OCI-LY3 (cell line): ENCODE data around the gene ARHGEF17.
A peak's percentile ranks its signal among the peaks of the same experiment; 100 is the strongest.

Experiments used
- H2AFZ ChIP-seq: fragments of 200-600, 300-600 bp; shearing (Covaris generic); 2 replicates; pipeline ENCODE4 v1.6.0; 2014; ENCODE audit warnings: antibody characterized with exemption, low read depth, low read length
- H3K27ac ChIP-seq: fragments of 200-600, 300-600 bp; sonication (generic); 2 replicates; pipeline ENCODE4 v1.5.1; 2014; ENCODE audit warnings: mild to moderate bottlenecking, low read length, moderate library complexity, mixed read lengths
- H3K27me3 ChIP-seq: fragments of 200-600, 300-600 bp; sonication (generic); 2 replicates; pipeline ENCODE4 v1.6.1; 2014; ENCODE audit warnings: low read depth, low read length, mixed read lengths
- H3K36me3 ChIP-seq: fragments of 200-600, 300-600 bp; sonication (generic); replicated peaks from 2 replicates; pipeline ENCODE3; 2014; ENCODE audit warnings: low read depth, low read length, mixed read lengths
- H3K4me1 ChIP-seq: fragments of 300-600, 200-600 bp; sonication (generic); 2 replicates; pipeline ENCODE4 v1.6.1; 2014; ENCODE audit warnings: low read length, mixed read lengths
- H3K4me2 ChIP-seq: fragments of 200-600, 300-600 bp; sonication (generic); 2 replicates; pipeline ENCODE4 v1.6.1; 2014; ENCODE audit warnings: low read length, mixed read lengths
- H3K4me3 ChIP-seq: fragments of 300-600, 200-600 bp; sonication (generic); 2 replicates; pipeline ENCODE4 v1.5.1; 2014; ENCODE audit warnings: antibody characterized with exemption, mild to moderate bottlenecking, low read length, moderate library complexity
- H3K79me2 ChIP-seq: fragments of 300-600, 200-600 bp; shearing (Covaris generic); 2 replicates; pipeline ENCODE4 v1.6.1; 2014; ENCODE audit warnings: mild to moderate bottlenecking, low read length, mixed read lengths
- H3K9ac ChIP-seq: fragments of 300-600, 200-600 bp; shearing (Covaris generic); 2 replicates; pipeline ENCODE4 v1.6.0; 2014; ENCODE audit warnings: mild to moderate bottlenecking, low read length, moderate library complexity
- H3K9me3 ChIP-seq: fragments of 200-600, 300-600 bp; shearing (Covaris generic); 2 replicates; pipeline ENCODE4 v1.6.1; 2014; ENCODE audit warnings: low read length, mixed read lengths; ENCODE audit not compliant: insufficient read depth
- H4K20me1 ChIP-seq: fragments of 200-600, 300-600 bp; sonication (generic); 2 replicates; pipeline ENCODE4 v1.6.1; 2016; ENCODE audit warnings: low read length, mixed read lengths; ENCODE audit not compliant: insufficient read depth
- EZH2phosphoT487 ChIP-seq: fragments of 200-600 bp; shearing (Covaris generic); IDR thresholded peaks from 2 replicates; pipeline ENCODE4 v1.6.1; 2018; ENCODE audit warnings: antibody characterized with exemption, mixed run types, low read depth
- TF ChIP-seq, protein P1 (sequence below): fragments of 200-600, 300-600 bp; sonication (generic); IDR thresholded peaks from 2 replicates; pipeline ENCODE4 v1.5.1; 2014; ENCODE audit warnings: antibody characterized with exemption, low read length, low read depth

Gene ARHGEF17

DNA sequence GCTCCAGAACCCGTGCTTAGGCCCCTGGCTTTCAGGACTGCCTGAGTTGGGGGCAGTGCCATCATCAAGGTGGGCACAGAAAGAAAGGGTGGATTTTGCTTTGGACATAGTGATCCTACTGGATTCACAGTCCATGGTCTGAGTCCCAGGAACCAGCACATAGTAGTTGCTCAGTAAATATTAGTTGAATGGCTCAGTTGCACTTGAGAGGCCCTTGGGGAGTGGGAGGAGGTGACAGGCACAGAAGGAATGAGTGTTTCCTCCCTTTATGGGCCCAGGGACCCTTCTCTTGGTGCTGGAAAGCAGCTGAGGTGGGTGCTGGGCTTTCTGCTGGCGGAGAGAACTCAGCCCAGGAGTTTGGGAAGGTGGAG lies 16.6 kb downstream of the ARHGEF17 start:
- H3K4me1 ChIP-seq: peaks cover 61% of the 10 kb centered on the region
- H3K9ac ChIP-seq: peak overlapping the region; percentile 70
- peak overlapping the region; percentile 88 for H2AFZ ChIP-seq
- no peaks in the 10 kb centered on the region for H3K27me3 ChIP-seq
- no peaks in the 10 kb centered on the region for H3K79me2 ChIP-seq
- peak overlapping the region; percentile 71 for H3K4me2 ChIP-seq
- no peaks in the 10 kb centered on the region for H4K20me1 ChIP-seq
- H3K9me3 ChIP-seq: no peaks in the 10 kb centered on the region
- H3K4me3 ChIP-seq: peak overlapping the region; percentile 20; the same call in 1 of the 2 replicates
- no peaks in the 10 kb centered on the region for H3K36me3 ChIP-seq
- TF ChIP-seq EZH2phosphoT487: no peak
- TF ChIP-seq, protein P1, sequence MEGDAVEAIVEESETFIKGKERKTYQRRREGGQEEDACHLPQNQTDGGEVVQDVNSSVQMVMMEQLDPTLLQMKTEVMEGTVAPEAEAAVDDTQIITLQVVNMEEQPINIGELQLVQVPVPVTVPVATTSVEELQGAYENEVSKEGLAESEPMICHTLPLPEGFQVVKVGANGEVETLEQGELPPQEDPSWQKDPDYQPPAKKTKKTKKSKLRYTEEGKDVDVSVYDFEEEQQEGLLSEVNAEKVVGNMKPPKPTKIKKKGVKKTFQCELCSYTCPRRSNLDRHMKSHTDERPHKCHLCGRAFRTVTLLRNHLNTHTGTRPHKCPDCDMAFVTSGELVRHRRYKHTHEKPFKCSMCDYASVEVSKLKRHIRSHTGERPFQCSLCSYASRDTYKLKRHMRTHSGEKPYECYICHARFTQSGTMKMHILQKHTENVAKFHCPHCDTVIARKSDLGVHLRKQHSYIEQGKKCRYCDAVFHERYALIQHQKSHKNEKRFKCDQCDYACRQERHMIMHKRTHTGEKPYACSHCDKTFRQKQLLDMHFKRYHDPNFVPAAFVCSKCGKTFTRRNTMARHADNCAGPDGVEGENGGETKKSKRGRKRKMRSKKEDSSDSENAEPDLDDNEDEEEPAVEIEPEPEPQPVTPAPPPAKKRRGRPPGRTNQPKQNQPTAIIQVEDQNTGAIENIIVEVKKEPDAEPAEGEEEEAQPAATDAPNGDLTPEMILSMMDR: no peak
- peak overlapping the region; percentile 84 for H3K27ac ChIP-seq

DNA sequence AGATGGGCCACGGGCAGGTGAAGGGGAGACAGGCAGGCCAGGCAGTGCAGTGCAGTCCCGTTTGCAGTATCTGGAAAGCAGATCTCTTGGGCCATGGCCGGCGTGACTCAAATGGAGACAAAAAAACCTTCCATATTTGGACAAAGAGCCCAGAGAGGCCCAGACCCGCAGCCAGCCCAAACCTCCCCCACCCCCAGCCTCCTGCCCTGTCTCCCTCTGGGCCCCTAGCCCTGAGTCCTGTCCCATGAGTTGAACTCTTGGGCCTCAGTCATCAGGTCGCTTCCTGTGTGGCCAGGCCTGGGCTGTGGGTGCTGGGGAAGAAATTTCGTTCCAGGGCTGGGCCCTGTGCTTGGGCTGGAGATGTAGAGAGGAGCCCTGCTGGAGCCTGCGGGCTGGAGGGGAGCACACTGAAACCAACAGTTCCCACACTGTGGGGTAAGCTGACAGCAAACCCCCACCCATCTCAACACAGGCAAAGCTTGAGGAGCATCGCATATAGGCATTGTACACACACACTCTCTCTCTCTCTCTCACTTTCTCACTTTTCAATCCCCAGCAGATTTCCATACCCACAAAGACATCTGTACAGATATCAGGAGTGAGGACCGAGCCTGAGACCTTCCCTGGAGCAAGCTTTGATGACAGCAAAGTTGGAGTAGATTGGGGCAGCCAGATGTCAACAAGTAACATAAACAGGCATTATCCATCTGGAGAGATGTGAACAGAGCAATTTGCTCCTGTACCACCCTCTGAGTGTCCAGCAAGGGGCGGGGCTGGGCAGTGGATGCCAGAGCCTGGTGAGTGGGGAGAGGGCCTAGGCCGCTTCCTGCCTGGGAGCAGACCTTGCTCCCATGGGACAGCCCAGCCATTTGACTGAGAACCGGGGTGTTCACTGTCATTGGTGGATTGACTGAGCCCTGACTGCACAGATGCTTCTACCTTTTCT lies 17.2 kb downstream of the ARHGEF17 start:
- TF ChIP-seq, protein P1: no peak
- no peak for TF ChIP-seq EZH2phosphoT487
- H2AFZ ChIP-seq: peak overlapping the region; percentile 88
- H3K4me2 ChIP-seq: peak overlapping the region; percentile 71
- no peaks in the 10 kb centered on the region for H3K27me3 ChIP-seq
- peak overlapping the region; percentile 84 for H3K27ac ChIP-seq
- H3K4me1 ChIP-seq: peaks cover 61% of the 10 kb centered on the region
- peak overlapping the region; percentile 27; the same call in 1 of the 2 replicates for H3K4me3 ChIP-seq
- H3K9ac ChIP-seq: peak overlapping the region; percentile 70
- no peaks in the 10 kb centered on the region for H3K9me3 ChIP-seq
- H3K79me2 ChIP-seq: no peaks in the 10 kb centered on the region
- H3K36me3 ChIP-seq: no peaks in the 10 kb centered on the region
- no peaks in the 10 kb centered on the region for H4K20me1 ChIP-seq

- Histone ChIP-seq H3K4me2 (no peak overlapping the region), H3K79me2 (no peaks in the 10 kb centered on the region), H2AFZ (no peak overlapping the region), H3K9me3 (no peaks in the 10 kb centered on the region), H3K27me3 (no peaks in the 10 kb centered on the region), H3K36me3 (no peaks in the 10 kb centered on the region), H3K4me3 (no peak overlapping the region), H3K4me1 (peaks cover 55% of the 10 kb centered on the region), H4K20me1 (no peaks in the 10 kb centered on the region), H3K9ac (no peak overlapping the region), H3K27ac (no peak overlapping the region)
- TF ChIP-seq, protein P1: no peak
- TF ChIP-seq EZH2phosphoT487: no peak
These were observed 19.1 kb downstream of the ARHGEF17 start for GRCh38 chr11:73326929-73327811.
